NCI-H526 treated with DMSO at 0.1 percent for 48 hours (cell line): ENCODE results near the gene CETP.
A peak's percentile ranks its signal among the peaks of the same experiment; 100 is the strongest.
"Not testable (repeated sequence)": the region's sequence is repeated elsewhere in the genome, so short reads cannot be mapped to it uniquely, and the experiment has no call there.

Experiments
- DNase-seq: peaks from one replicate; lab custom pipeline; 2025; lab: John Stamatoyannopoulos, UW

Gene CETP

DNA sequence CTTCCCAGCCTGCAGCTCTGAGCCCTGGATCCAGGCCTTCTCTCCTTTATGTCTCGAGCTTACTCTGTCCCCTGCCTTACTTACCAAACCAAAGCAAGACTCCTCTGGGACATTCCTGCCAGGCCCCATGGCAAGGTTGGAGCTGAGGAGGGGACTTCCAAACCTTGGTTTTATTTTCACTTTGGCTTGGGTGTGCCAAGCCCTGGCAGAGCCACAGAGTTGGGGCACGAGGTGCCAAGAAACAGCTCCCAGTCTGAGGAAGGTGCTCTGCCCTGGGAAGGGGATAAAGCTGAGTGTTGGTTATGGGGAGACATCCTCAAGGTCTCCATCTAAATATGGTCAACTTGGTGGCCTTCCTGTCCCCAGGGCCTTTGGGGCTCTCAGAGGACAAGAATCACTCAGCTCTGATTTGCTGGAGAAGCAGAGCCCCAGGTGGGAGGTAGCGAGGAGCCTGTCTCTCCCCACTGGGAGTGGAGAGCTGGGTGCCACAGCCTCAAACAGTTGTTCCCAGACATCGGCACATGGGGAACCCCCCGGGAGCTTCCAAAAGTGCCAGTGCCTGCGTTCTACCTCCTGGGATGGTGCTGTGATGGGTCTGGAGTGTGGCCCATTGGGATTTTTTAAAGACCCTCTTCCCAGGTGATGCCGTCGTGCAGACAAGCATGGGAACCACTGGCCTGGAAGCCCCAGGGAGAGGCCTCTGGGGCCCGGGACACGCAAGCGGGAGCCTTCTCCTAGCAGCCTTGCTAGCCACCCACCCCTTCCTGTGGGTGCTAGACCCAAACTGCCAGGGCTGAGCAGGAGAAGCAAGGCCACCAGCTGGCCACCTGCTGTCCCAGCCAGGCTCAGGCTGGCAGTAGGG is 37.9 kb downstream of the CETP start:
- no peak for DNase-seq

DNA sequence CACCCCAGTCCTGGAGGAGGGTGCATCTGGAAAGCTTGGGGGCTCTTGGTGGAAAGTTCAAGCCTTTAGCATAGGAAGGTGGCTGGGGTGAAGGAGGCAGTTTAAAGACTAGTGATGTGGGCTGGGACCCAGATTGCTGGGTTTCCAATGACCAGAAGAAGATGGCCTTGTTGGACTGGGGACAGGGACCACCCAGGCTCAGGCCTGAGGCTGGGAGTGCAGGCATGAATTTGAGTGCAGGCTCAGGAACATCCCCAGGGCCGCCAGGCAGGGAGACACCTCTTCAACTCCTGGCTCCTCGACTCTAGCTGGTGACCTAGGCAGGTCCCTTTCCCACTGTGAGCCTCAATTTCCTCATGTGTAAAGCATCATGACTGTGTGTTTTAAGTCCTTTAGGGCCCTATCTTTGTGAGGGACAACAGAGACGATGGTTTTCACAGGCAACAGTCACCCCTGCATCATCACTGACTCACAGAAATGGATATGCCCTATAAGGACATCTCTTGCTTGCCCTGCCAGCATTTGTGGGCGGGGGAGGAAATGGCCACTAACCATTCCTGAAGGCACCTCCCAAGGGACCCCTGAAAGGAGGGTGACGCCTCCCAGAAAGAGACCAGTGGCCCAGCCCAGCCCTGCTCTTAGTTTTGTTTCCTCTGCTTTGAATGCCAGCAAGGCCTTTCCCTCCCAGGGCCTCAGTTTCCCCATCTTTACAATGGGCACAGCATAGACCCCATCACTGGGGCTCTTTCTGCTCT is 38.7 kb downstream of the CETP start:
- no peak for DNase-seq

- no peak for DNase-seq
These were observed 39.4 kb downstream of the CETP start for GRCh38 chr16:57001026-57001679.

- DNase-seq: no peak
These were observed 42.0 kb downstream of the CETP start for GRCh38 chr16:57003439-57004386.

GRCh38 chr16:57004387-57005250 is 42.9 kb downstream of the CETP start:
- no peak for DNase-seq

GRCh38 chr16:57005597-57005996 is 43.8 kb downstream of the CETP start:
- not testable (repeated sequence) for DNase-seq

DNA sequence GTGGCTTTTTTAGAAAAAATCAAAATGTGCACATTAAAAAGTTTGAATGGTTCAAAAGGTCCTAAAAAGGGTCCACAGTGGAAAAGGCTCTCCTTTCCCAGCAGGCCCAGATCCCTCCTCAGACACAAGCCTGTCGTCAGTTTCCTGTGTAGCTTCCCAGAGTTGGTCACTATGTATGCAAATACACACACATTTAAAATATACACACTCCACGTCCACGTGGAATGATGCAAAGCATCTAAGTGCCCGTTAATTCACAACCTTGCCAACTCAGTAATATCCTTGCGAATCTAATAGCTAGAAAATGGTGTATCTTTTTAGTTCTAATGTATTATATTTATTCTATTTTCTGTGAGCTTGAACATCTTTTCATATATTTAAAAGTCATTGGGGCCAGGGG is 45.3 kb downstream of the CETP start:
- DNase-seq: peak; percentile 15

DNA sequence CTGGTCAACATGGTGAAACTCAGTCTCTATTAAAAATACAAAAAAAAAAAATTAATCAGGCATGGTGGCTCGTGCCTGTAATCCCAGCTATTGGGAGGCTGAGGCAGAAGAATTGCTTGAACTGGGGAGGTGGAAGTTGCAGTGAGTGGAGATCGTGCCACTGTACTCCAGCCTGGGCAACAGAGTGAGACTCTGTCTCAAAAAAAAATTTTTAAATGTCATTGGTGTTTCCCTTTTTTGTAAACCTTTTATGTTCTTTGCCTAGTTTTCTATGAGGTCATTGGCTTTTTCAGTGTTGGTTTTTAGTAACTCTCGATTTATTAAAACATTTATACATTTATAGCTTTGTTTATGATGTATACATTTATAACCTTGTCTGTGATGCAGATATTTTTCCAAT is 45.8 kb downstream of the CETP start:
- DNase-seq: no peak

GRCh38 chr16:57008440-57008839 is 46.7 kb downstream of the CETP start:
- no peak for DNase-seq

GRCh38 chr16:57009643-57010170 is 48.0 kb downstream of the CETP start:
- no peak for DNase-seq

DNA sequence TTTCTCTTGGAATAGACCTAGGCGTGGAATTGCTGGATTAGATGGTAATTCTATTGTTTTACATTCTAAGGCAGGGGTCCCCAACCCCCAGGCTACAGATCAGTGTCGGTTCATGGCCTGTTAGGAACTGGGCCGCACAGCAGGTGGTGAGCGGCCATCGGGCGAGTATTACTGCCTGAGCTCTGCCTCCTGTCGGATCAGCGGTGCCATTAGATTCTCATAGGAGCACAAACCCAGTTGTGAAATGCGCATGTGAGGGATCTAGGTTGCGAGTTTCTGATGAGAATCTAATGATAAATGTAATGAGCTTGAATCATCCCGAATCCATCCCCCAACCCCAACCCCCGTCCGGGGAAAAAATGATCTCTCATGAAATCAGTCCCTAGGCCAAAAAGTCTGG is 50.6 kb downstream of the CETP start:
- DNase-seq: no peak

GRCh38 chr16:57013229-57013628 is 51.5 kb downstream of the CETP start:
- no peak for DNase-seq

DNA sequence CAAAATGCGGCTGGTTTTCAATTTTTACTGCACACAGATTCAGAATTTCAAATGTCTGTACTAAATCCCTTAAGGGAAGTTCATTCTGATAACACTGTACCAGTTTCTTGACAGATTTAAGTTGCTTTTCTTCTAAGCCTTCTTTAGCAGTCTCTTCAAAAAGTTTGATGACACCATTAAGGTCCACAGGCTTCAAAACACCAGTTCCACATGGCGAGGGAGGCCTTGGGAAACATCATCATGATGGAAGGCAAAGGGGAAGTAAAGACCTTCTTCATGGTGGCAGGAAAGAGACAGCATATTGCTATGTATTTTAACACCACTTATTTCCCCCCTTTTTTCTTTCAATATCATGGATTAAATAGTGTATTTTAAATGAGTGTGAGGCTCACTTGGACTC is 52.2 kb downstream of the CETP start:
- no peak for DNase-seq

DNA sequence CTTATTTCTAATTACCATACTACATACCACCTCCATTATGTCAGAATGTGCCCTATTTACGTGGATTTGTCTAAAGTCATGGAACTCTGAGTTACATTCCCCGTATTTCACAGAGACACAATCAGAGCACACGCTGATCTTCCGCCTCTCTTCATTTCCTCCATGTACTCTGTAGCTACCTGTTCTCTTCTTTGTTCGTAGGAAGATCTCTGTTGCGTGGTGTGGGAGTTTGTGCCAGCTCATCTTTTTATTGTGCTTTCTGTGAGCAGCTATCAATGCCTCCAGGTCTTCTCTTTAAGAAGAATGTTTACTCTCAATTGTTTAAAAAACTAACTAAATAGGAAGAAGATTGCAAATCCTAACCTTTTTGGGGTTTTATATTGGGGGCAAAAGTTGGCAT is 54.6 kb downstream of the CETP start:
- DNase-seq: no peak

- no peak for DNase-seq
These were observed 55.1 kb downstream of the CETP start for GRCh38 chr16:57016831-57017230.

DNA sequence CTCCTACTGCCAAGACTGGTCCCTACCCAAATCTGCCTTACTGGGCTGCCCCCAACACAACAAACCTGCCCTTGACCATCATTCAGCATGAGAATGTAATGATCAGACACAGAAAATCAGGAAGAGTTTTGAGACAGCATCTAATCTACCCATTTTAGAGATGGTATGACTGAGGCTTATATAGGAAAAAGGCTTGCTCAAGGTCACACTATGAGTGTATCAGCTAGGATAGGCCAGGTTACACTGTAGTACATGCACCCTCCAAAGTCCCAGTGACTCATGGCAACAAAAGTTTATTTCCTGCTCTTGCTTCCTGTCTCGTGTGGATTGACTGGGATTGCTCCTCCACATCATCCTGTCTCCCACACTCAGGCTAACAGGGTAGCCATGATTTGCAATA is 55.5 kb downstream of the CETP start:
- no peak for DNase-seq

DNA sequence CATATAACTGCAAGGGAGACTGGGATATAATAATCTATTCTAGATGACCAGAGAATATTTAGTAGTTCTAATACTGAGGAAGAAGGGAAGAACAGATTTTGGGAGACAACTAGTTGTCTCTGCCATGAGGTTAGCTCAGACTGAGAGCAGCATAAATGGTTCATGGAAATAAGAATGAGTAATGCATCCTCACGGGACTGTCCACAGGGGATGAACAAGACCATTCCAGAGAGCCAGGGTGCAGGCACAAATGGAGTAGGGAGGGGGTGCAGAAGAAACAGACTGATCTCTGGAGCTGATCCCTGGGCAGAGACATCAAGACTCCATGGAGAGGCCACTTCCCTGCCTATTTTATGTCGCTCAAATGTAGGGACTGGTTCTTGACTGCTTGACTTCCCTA is 58.0 kb downstream of the CETP start:
- no peak for DNase-seq

GRCh38 chr16:57020651-57021050 is 58.9 kb downstream of the CETP start:
- no peak for DNase-seq

- no peak for DNase-seq
These were observed 60.0 kb downstream of the CETP start for GRCh38 chr16:57021757-57022156.

GRCh38 chr16:57022445-57022844 is 60.7 kb downstream of the CETP start:
- no peak for DNase-seq
